ENCODE results near the gene PRR30.

The PRR30 gene

GRCh38 chr2:27099334-27099955 lies 39.8 kb downstream of the PRR30 start:
- no peak overlapping the region for H3K4me3 ChIP-seq (ENCODE audit: low read depth, low read length)

- no peak overlapping the region for H3K4me3 ChIP-seq (ENCODE audit: low read depth, low read length)
Measured at GRCh38 chr2:27097341-27097740, 41.9 kb downstream of the PRR30 start.

- no peak overlapping the region for H3K4me3 ChIP-seq (ENCODE audit: low read depth, low read length)
Measured at GRCh38 chr2:27096748-27097297, 42.4 kb downstream of the PRR30 start.

- no peak overlapping the region for H3K4me3 ChIP-seq (ENCODE audit: low read depth, low read length)
Measured at GRCh38 chr2:27095745-27096651, 43.2 kb downstream of the PRR30 start.

- no peak overlapping the region for H3K4me3 ChIP-seq (ENCODE audit: low read depth, low read length)
Measured at GRCh38 chr2:27095427-27095744, 43.8 kb downstream of the PRR30 start.

- H3K4me3 ChIP-seq (ENCODE audit: low read depth, low read length) = no peak overlapping the region
Measured at GRCh38 chr2:27094353-27094984, 44.7 kb downstream of the PRR30 start.

GRCh38 chr2:27093430-27094352 lies 45.5 kb downstream of the PRR30 start:
- no peak overlapping the region for H3K4me3 ChIP-seq (ENCODE audit: low read depth, low read length)

- H3K4me3 ChIP-seq (ENCODE audit: low read depth, low read length) = no peak overlapping the region
Measured at GRCh38 chr2:27092696-27093429, 46.3 kb downstream of the PRR30 start.

- H3K4me3 ChIP-seq (ENCODE audit: low read depth, low read length) = no peak overlapping the region
Measured at GRCh38 chr2:27091746-27092695, 47.2 kb downstream of the PRR30 start.

GRCh38 chr2:27089111-27089954 lies 49.9 kb downstream of the PRR30 start:
- no peak overlapping the region for H3K4me3 ChIP-seq (ENCODE audit: low read depth, low read length)

- H3K4me3 ChIP-seq (ENCODE audit: low read depth, low read length) = no peak overlapping the region
Measured at GRCh38 chr2:27088634-27089033, 50.6 kb downstream of the PRR30 start.

- no peak overlapping the region for H3K4me3 ChIP-seq (ENCODE audit: low read depth, low read length)
Measured at GRCh38 chr2:27087823-27088410, 51.3 kb downstream of the PRR30 start.
